GM13976 (cell line): Measurements from ENCODE around the gene RCSD1.

ENCODE experiments used
- DNase-seq: peaks from one replicate; pipeline ENCODE4 v3.0.0; 2012; ENCODE audit warnings: low spot score
- CTCF ChIP-seq: IDR thresholded peaks from 2 replicates; pipeline ENCODE4 v1.5.1; 2012; ENCODE audit warnings: borderline replicate concordance, mild to moderate bottlenecking; ENCODE audit not compliant: insufficient read depth; ENCODE audit errors: extremely low read depth, missing control alignments, control extremely low read depth
- in situ Hi-C: fragments of 300-500 bp; cut with MboI; formaldehyde crosslinking; loops from one replicate; pipeline ENCODE4 v1.12.0; 2022; ENCODE audit warnings: low sequenced_read_pairs, mixed read lengths, inconsistent platforms; ENCODE audit not compliant: unreplicated experiment

Gene RCSD1

GRCh38 chr1:167703557-167703956, 73.5 kb downstream of the RCSD1 start:
- in situ Hi-C loops: no loop called here
- DNase-seq: no peak
- TF ChIP-seq CTCF: no peak

- DNase-seq: no peak
- no peak for TF ChIP-seq CTCF
- in situ Hi-C loops: no loop called here
These were observed 74.7 kb downstream of the RCSD1 start for GRCh38 chr1:167704715-167705114.

- no peak for TF ChIP-seq CTCF
- in situ Hi-C loops: no loop called here
- no peak for DNase-seq
These were observed 75.2 kb downstream of the RCSD1 start for GRCh38 chr1:167705250-167705649.

GRCh38 chr1:167706363-167706762, 76.3 kb downstream of the RCSD1 start:
- DNase-seq: no peak
- TF ChIP-seq CTCF: no peak
- in situ Hi-C loops: no loop called here

GRCh38 chr1:167706931-167707877, 77.2 kb downstream of the RCSD1 start:
- no peak for TF ChIP-seq CTCF
- no peak for DNase-seq
- in situ Hi-C loops: no loop called here

GRCh38 chr1:167707942-167708341, 77.9 kb downstream of the RCSD1 start:
- no peak for TF ChIP-seq CTCF
- in situ Hi-C loops: no loop called here
- DNase-seq: no peak

GRCh38 chr1:167708940-167709389, 78.9 kb downstream of the RCSD1 start:
- TF ChIP-seq CTCF: no peak
- in situ Hi-C loops: no loop called here
- no peak for DNase-seq
